Activated T-helper 9 cell treated with anti-CD3 and anti-CD28 coated beads, Interleukin-2, amount 50 U/mL, for 16 hours (primary cell): ENCODE measurements around the gene GCNT1.
"Not testable (repeated sequence)": the region's sequence is repeated elsewhere in the genome, so short reads cannot be mapped to it uniquely, and the experiment has no call there.

Source experiments
- DNase-seq: peaks from one replicate; pipeline ENCODE4 v3.0.0-alpha.2; 2020; ENCODE audit warnings: low read depth

Gene GCNT1

GRCh38 chr9:76491056-76491455, 32.1 kb downstream of the GCNT1 start:
- not testable (repeated sequence) for DNase-seq

GRCh38 chr9:76493496-76493895, 34.5 kb downstream of the GCNT1 start:
- not testable (repeated sequence) for DNase-seq

- DNase-seq = no peak
These were observed 41.1 kb downstream of the GCNT1 start for GRCh38 chr9:76500061-76500460.

GRCh38 chr9:76502746-76503145, 43.8 kb downstream of the GCNT1 start:
- no peak for DNase-seq

GRCh38 chr9:76510041-76510440, 51.1 kb downstream of the GCNT1 start:
- DNase-seq = no peak

GRCh38 chr9:76510446-76510845, 51.5 kb downstream of the GCNT1 start:
- no peak for DNase-seq

GRCh38 chr9:76512826-76513225, 53.8 kb downstream of the GCNT1 start:
- no peak for DNase-seq

- no peak for DNase-seq
These were observed 57.4 kb downstream of the GCNT1 start for GRCh38 chr9:76516350-76516749.

- DNase-seq = no peak
These were observed 57.9 kb downstream of the GCNT1 start for GRCh38 chr9:76516871-76517270.

- DNase-seq = no peak
These were observed 60.3 kb downstream of the GCNT1 start for GRCh38 chr9:76519075-76519835.

GRCh38 chr9:76521244-76521681, 62.3 kb downstream of the GCNT1 start:
- no peak for DNase-seq

- no peak for DNase-seq
These were observed 62.9 kb downstream of the GCNT1 start for GRCh38 chr9:76521906-76522305.

- not testable (repeated sequence) for DNase-seq
These were observed 64.7 kb downstream of the GCNT1 start for GRCh38 chr9:76523617-76524200.

GRCh38 chr9:76525196-76525595, 66.2 kb downstream of the GCNT1 start:
- no peak for DNase-seq

- DNase-seq = no peak
These were observed 67.0 kb downstream of the GCNT1 start for GRCh38 chr9:76526026-76526425.

- DNase-seq = no peak
These were observed 69.1 kb downstream of the GCNT1 start for GRCh38 chr9:76528056-76528455.

- no peak for DNase-seq
These were observed 69.7 kb downstream of the GCNT1 start for GRCh38 chr9:76528642-76529190.

- no peak for DNase-seq
These were observed 70.7 kb downstream of the GCNT1 start for GRCh38 chr9:76529653-76530052.

- DNase-seq = no peak
These were observed 71.6 kb downstream of the GCNT1 start for GRCh38 chr9:76530458-76531110.

- no peak for DNase-seq
These were observed 72.3 kb downstream of the GCNT1 start for GRCh38 chr9:76531231-76531780.

GRCh38 chr9:76532877-76533276, 73.9 kb downstream of the GCNT1 start:
- not testable (repeated sequence) for DNase-seq

GRCh38 chr9:76534026-76534425, 75.0 kb downstream of the GCNT1 start:
- DNase-seq = no peak
